Dermis microvascular lymphatic vessel endothelial cell (primary cell): ENCODE measurements around the gene MAPRE3. TPM values are rescaled to one million over a fixed set of nuclear protein-coding genes. Genes with fewer than 3 reads are reported as not detected.

Experiments
- DNase-seq, 2 donors: peaks; one replicate each; pipeline versions ENCODE4 v3.0.0 to v3.0.0-alpha.2; 2010; ENCODE audit warnings: low read depth in 2 of 2
- total RNA-seq: library from RNA; depleted of rRNA; stranded (reverse); fragments of >200 nt; gene quantifications from 2 replicates; pipeline ENCODE4 v1.2.1, GENCODE V29; 2014

Gene MAPRE3
- total RNA-seq, 1 donor from 2014 or later: 0.64 TPM

DNA sequence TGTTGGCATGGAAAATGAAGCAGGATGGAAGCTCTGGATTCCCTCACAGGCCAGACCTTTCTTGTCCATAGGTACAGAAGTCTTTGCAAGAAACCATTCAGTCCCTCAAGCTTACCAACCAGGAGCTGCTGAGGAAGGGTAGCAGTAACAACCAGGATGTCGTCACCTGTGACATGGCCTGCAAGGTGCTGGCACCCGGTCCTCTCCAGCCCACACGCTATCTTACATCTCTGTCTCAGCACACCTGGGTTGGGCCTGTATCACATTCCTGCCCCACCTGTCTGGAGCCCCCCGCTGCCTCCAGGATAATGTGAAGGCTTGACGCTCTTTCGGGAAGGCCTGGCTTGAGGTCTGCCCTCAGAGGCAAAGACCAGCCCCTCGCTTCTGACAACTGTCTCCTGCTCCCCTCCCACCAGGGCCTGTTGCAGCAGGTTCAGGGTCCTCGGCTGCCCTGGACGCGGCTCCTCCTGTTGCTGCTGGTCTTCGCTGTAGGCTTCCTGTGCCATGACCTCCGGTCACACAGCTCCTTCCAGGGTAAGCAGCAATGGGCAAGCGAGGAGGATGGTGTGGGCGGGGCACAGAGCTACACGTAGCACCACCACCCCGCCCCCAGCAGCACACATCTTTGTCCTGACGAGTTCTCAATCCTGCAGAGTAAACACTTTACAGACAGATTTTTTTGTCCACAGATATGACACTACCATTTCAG, 68.3 kb downstream of the MAPRE3 start:
- no peak for DNase-seq

DNA sequence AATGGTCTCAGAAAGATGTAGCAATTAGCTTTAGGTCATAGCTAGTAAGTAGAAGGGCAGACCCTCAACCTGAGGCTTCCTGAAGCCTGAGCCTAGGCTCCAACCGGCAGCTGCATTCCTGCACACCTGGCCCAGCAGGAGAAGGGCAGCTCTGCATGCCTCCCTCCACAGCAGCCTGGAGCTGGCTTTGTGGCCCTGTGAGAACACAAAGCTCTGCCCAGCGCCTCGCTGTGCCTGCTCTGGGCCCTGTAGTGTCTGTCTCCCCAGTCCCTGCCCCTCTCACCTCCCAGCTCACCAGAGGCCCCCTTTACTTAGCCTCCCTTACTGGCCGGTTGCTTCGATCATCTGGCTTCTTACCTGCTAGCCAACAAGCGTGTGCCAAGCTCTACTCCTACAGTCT, 69.0 kb downstream of the MAPRE3 start:
- no peak for DNase-seq

DNA sequence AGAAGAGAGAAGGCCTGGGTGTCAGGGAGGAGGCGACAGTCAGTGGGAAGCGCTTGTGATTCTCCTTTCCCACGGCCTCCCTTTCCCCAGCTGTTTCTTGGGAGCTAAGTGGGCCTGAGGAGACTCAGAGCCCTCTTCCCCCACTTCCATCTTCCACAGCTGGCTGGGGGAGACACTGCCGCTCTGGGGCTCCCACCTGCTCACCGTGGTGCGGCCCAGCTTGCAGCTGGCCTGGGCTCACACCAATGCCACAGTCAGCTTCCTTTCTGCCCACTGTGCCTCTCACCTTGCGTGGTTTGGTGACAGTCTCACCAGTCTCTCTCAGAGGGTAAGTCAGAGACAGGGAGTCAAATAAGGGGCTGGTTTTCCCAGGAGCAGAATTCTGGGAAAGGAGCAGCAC, 69.4 kb downstream of the MAPRE3 start:
- DNase-seq: no peak

DNA sequence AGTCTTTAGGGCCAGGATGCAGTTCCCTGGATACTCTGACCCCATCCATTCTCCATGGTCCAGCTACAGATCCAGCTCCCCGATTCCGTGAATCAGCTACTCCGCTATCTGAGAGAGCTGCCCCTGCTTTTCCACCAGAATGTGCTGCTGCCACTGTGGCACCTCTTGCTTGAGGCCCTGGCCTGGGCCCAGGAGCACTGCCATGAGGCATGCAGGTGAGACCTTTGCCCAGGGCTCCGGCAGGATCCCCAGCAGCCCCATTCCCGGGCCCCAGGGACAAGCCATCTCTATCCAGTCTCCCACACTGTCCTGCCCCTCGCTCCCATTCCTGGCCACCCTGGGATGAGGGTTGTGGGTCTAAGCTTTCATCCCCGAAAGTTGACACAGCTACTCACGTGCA, 69.8 kb downstream of the MAPRE3 start:
- DNase-seq: no peak

DNA sequence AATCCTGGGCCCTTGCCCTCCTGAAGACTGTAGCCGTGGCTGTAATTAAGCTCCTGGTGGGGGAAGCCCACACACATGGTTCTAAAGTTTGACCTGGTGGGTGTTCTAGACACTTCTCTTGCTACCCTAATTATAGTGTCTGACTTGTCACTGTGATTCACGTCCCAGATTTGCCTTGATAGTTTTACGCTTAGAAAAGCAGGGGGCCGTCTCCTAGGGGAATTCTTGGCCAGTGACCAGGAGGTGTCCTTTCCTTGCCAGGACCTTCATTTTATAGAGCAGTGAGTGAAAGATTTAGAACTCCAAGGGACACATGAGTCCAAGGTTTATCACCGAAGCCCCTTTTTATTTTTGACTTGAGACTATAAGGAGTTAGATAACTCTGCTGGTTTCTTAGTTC, 71.3 kb downstream of the MAPRE3 start:
- no peak for DNase-seq

DNA sequence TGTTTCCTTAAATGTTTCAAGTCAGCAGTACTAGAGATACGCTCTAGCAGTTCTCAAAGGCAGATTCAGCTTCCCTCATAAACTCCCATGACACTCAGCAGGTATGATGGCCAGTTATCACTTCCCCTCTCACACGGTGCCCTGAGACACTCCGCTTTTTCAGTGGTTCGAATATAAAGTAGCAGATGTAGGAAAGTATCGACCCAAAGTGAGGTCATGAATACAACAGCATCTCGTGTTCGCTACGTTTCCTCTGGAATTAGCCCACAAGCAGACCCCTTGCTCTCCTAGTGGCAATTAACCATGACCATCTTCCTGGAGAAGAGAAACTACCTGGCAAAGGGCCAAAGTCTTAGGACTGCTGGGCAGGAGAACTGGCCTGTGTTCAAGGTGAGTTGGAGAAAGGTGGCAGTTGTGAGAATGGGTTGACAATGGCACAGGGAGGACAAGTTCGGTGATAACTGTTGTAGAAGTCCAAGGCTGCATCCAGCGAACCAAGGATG, 71.8 kb downstream of the MAPRE3 start:
- peak in 1 of 2 donors; percentile 20 for DNase-seq

DNA sequence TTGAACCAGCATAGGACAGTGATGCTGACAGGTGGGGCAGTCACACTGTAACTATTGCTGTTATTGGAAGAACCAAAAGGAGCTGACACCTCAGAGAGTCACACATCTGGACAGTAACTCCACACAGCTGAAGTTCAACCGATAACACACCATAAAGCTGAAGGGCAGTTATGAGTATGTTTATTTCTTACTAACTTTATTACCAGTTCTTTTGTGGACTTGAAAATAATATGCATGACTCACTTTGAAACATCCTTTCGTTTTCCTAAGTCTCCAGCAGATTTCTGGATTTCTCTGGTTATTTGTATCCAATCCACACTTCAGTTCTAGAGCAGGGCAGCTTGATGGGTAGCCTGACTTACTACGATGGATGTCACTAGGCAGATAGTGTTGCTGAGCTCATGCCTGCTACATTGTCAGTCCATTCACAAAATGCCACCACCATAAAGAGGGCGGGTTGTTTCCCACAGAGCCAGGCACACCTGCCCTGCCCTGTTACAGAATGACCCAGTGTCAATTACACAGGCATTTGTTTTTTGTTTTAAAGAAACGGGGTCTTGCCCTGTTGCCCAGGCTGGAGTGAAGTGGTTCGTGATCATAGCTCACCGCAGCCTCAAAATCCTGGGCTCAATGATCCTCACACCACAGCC, 72.7 kb downstream of the MAPRE3 start:
- DNase-seq: no peak

DNA sequence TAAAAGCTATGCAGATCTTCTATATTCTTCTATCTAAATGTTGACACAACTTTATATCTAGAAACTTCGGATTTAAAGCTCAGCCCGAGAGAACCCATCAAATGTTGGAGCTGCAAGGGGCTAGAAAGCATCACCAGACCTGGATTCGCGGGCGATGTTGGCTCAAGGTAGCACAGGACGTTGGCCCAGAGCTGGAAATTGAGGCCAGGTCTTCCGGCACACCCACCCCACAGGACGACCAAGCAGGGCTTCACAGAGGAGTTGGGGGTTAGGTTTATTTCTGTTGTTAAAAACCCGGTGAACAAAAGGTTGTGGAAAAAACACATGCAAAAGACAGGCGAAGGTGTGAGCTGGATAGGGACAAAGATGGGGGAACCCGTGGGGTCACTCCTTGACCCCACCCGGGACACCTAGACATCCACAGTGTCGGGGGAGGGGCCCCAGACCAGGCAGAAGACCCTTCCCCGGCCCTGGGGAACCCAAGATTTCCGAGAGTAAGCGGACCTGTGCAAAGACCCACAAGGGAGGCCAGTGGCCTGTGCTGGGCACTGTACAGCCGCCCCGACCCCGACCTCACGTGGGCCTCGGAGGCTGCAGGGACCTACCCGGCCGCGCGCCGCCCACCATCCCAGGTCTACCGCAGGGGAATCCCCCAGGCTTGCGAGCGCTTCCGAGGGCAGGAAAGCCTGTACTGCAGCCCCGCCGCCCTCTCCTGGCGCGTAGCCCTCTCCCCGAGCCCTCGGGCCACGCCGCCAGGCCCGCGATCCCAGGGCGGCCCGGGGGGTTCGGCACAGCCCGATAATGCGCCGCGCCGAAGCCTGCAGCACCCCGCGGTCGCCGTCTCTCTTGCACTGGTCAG, 79.2 kb downstream of the MAPRE3 start:
- peak in 1 of 2 donors; percentile 71 for DNase-seq

DNA sequence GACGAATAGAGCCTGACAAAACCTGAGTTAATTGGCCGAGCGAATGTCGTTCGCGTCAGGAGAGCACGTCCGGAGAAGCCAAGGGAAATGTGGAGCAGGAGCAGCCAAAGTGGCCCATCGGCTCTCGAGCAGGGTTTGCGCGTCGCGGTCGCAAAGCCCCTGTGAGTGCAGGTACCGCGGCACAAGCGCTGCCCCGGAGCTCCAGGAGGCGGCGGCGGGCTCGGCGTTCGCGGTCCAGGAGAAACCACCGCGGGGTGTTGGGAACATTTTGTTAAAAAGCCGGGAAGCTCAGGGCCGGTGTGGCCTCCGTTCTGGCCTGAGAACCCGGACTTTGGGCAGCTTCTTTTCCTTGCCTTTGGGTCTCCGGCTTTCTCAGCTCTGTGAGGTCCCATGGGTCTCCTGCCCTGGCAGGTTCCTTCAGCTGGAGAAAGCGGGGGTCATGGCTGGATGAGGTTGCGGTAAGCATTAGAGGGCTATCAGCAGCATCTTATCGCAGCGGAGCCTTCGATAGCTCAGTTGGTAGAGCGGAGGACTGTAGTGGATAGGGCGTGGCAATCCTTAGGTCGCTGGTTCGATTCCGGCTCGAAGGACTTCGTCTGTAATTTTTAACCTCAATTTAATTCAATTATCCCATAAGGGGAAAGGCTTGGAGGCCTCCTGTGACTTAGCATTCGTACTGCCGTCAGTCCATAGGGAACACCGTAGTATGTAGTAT, 80.0 kb downstream of the MAPRE3 start:
- DNase-seq: peak; percentile 80 to 90

DNA sequence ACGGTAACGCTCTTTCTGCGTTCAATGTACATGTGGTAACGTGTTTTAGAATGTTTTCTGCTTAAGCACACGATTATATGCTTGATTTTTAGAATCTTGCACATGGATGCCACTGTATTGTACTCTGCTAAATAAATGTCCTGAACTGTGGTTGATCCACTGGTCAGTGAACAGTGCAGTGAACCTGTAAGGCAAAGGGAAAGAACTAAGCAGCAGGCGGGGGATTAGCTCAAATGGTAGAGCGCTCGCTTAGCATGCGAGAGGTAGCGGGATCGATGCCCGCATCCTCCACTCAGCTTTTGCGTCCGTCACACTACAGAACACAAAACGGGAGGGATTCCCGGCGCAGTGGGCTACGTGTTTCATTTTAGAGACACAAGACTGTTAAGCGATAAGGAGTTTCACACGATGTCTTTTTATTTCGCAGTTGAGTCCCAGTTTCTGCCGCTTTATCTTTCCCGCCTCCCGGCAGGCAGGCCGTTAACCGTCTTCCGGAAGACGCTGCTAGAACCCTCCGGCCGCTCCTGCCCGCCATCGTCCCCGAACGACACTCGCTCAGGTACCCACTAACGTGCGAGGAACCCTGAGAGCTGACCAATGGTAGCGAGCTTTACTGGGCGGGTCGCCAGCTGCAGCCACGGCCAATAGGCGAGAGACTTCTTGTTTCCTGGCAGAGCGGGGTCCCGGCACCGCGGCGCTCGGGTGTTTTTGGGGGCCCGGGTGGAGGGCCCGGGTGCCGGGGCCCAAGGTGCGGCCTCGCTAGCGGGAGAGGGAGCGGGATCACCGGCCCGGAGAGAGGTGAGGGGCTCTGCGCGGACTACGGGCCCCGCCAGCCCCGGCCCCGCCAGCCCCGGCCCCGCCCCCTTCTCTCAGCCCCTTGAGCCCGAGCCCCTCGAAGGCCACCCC, 80.8 kb downstream of the MAPRE3 start, which contains the start of gene AGBL5:
Gene AGBL5 (plus strand): TSS at position 673 of the 906 bp plus-strand sequence. CDS start 1,291 bp downstream, outside the sequence.
- DNase-seq: peak; percentile 87 to 93

DNA sequence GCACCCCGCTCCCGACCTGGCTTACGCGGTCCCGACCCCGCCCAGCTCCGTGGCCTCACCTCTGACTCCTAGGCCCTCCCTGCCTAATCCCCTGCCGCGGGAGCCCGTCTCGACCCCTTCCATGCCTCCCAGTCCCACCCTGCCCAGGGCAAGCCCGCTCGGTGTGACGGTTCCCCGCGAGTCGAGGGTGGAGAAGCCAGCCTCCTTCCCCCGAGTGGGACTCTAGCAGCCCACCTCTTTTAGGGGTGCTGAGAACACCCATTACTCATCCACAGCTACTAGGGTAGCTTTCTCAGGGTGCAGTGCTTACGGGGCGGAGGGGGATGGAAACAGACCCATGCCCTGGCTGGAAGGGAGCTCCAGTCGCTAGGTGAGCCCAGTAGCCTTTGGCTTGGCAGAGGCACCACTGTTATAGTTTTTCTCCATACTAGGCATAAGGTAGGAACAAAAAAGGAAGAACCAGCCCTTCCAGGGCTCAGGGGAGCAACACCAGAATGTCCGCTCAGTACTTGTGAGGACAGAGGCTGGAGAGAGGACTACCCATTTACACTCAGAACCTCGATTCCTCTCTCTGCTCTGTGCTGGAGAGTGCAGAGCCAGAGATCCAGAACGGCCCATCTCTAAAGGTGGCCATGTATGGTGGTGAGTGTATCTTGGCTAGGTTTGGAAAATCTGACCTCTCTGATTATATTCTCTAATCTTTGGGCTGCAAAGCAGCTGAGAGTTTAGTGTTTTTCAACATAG, 81.6 kb downstream of the MAPRE3 start:
- no peak for DNase-seq

DNA sequence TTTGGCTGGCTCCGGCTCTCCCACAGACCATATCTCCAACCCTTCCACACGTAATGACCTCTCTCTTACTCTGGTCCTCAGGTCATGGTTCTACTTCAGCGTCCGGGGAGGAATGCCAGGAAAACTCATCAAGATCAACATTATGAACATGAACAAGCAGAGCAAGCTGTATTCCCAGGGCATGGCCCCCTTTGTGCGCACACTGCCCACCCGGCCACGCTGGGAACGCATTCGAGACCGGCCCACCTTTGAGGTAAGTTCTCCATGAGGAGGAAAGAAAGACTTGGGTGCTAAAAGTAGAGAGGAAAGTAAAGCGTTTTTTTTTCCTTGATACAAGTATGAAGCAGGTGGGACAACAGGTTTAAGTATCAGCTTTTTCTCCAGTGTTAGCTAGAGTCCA, 82.9 kb downstream of the MAPRE3 start:
- no peak for DNase-seq

DNA sequence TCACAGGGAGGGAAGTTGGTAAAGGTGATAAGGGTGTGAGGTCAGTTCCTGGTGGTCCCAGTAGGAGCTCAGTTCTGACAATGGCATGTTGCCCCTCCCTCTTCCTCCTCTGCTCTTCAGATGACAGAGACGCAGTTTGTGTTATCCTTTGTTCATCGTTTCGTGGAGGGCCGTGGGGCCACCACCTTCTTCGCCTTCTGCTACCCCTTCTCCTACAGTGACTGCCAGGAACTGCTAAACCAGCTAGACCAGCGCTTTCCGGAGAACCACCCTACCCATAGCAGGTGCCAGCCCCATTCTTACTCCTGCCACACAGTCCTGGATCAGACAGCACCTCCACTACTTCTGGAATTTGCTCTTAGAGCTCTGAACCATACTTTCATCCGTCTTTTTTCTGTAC, 83.3 kb downstream of the MAPRE3 start:
- no peak for DNase-seq

DNA sequence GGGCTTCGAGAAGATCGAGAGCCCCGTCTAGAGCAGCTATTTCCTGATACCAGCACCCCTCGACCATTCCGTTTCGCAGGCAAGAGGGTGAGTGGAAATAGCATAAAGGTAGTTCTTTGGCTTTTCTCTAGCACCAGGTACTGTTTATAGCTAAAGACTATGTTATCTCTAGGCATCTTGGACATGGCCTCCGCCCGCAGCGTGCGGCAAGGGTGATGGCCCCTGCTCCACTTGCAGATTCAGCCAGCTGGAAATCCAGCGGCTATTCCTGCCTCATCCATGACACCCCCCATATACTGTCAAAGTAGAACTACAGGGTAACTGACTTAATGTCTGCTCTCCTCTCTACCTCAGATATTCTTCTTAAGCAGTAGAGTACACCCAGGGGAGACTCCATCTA, 84.3 kb downstream of the MAPRE3 start:
- no peak for DNase-seq

DNA sequence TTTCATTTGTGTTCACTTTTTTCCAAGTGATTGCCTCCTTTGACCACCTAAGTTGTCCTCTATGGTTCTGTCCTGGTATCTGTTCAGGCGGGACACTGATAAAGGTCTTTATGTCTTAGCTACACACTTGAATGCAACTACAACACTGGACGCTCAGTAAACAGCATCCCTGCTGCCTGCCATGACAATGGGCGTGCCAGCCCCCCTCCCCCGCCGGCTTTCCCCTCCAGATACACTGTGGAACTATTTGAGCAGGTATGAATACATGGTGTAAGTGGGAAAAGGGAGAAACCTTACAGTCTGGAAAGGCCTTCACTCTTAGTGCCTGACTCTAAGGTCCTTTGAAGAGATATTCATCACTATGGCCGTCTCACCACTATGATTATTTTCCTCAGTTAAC, 86.7 kb downstream of the MAPRE3 start:
- DNase-seq: no peak

DNA sequence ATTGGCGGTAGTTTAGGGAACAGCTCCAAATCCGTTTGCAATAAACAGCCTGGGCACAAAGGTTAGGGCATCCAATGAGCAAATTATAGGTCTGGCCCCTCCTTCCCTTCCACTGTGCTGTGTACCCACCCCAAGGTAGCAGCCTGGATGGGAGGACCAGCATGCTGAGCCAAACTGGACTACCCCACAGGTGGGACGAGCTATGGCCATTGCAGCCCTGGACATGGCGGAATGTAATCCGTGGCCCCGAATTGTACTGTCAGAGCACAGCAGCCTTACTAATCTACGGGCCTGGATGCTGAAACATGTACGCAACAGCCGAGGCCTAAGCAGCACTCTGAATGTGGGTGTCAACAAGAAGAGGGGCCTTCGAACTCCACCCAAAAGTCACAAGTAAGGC, 87.8 kb downstream of the MAPRE3 start:
- DNase-seq: no peak

DNA sequence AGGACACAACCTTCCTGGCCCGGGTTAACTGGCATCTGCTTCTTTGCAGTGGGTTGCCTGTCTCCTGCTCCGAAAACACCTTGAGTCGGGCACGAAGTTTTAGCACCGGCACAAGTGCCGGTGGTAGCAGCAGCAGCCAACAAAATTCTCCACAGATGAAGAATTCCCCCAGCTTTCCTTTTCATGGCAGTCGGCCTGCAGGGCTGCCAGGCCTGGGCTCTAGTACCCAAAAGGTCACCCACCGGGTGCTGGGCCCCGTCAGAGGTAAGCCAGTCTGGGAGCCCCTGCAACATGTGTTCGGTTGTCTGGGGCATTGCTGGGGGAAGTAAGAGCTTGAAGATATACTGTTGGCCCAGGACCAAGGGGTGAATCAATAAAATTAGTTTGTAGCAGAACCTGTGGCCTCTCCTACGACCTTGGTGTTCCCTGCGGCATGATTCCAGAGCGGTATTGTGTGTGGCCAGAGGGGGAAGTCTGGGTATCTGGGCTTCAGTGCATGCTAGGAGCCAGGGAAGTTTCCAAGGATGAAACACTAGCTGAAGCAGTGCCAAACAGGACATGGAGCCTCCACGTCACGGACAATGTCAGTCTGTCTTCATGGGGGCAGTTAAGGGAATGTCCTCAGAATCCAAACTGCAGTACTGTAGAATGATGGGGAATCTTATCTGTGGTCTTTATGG, 88.8 kb downstream of the MAPRE3 start:
- peak; percentile 17 to 67 for DNase-seq

DNA sequence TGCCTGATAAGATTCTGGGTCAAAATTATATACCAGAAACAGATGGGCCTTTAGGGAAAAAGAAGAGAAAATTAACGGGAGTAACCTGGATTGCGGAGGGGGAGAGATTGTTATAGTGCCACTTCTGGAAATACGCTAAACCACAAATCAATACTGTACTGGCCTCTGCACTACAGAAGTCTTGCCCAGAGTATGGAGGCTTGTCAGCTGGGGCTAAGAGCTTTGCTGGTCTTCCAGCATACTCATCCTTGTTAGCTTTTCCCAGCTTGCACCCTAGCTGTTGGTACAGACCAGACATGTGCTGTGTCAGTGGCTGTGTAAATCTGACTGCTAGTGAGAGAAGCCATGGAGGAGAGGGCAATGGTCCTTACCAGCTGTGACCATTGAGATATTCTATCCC, 89.9 kb downstream of the MAPRE3 start:
- no peak for DNase-seq

DNA sequence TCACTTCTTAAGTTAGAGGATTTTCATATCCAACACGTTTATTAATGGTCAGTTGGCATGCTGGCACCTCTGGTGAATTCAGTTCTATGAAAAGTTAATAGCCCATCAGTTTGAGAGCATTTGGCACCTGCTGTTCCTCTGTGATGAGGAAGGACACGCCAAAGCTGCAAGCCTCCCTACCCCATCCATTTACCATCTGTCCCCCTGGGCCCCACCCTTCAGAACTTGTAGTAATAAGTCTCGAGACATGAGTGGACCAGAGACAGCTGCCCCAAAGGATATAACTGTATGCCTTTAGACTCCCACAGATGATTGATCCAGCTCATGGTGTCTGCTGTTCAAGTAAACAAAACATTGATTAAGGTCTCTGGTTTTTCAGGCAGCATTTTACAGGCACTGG, 94.7 kb downstream of the MAPRE3 start:
- DNase-seq: no peak
